Neural cell (in vitro differentiated cells): ENCODE measurements around the gene SLCO2A1. TPM values are rescaled to one million over a fixed set of nuclear protein-coding genes. Genes with fewer than 3 reads are reported as not detected.
"Not testable (repeated sequence)": the region's sequence is repeated elsewhere in the genome, so short reads cannot be mapped to it uniquely, and the experiment has no call there.

Experiments used
- H2AFZ ChIP-seq: fragments of 200-600, 300-800 bp; sonication (generic), shearing (Covaris generic); 2 replicates; pipeline ENCODE4 v1.6.0; 2014; ENCODE audit warnings: low read depth, mild to moderate bottlenecking, antibody characterized with exemption, low read length, moderate library complexity
- H3F3A ChIP-seq: fragments of 200-600 bp; shearing (Covaris generic); 2 replicates; pipeline ENCODE4 v1.6.1; 2016; ENCODE audit warnings: mild to moderate bottlenecking, moderate library complexity, mixed read lengths, antibody characterized with exemption, low read length; ENCODE audit not compliant: insufficient read depth, poor library complexity, severe bottlenecking
- H3K27ac ChIP-seq: fragments of 200-600, 300-800 bp; sonication (generic), shearing (Covaris generic); 2 replicates; pipeline ENCODE4 v1.5.1; 2014; ENCODE audit warnings: mild to moderate bottlenecking, low read length, moderate library complexity
- H3K27me3 ChIP-seq: fragments of 300-800, 200-600 bp; sonication (generic), shearing (Covaris generic); 2 replicates; pipeline ENCODE4 v1.6.0; 2014; ENCODE audit warnings: mild to moderate bottlenecking, low read depth, low read length, moderate library complexity; ENCODE audit not compliant: insufficient read depth
- H3K36me3 ChIP-seq: fragments of 300-800, 200-600 bp; sonication (generic), shearing (Covaris generic); 2 replicates; pipeline ENCODE4 v1.5.1; 2014; ENCODE audit warnings: mild to moderate bottlenecking, antibody characterized with exemption, low read length, moderate library complexity; ENCODE audit not compliant: insufficient read depth
- H3K4me2 ChIP-seq: fragments of 300-800, 200-600 bp; sonication (generic), shearing (Covaris generic); 2 replicates; pipeline ENCODE4 v1.6.0; 2014; ENCODE audit warnings: mild to moderate bottlenecking, low read length
- H3K4me3 ChIP-seq: fragments of 300-800, 200-600 bp; sonication (generic), shearing (Covaris generic); 2 replicates; pipeline ENCODE4 v1.5.1; 2014; ENCODE audit warnings: mild to moderate bottlenecking, low read length, moderate library complexity
- H3K79me2 ChIP-seq: fragments of 200-600 bp; shearing (Covaris generic); replicated peaks from 2 replicates; pipeline ENCODE4 v1.6.0; 2014; ENCODE audit warnings: mild to moderate bottlenecking, low read length, moderate library complexity; ENCODE audit not compliant: insufficient read depth
- H3K9ac ChIP-seq: fragments of 300-800, 200-600 bp; sonication (generic), shearing (Covaris generic); 2 replicates; pipeline ENCODE4 v1.6.1; 2016; ENCODE audit warnings: mild to moderate bottlenecking, low read length, mixed read lengths
- H3K9me2 ChIP-seq: fragments of 200-600 bp; shearing (Covaris generic); 2 replicates; pipeline ENCODE4 v1.6.1; 2016; ENCODE audit warnings: mild to moderate bottlenecking, low read length, mixed read lengths; ENCODE audit not compliant: insufficient read depth
- H3K9me3 ChIP-seq: fragments of 200-600, 300-800 bp; sonication (generic), shearing (Covaris generic); 2 replicates; pipeline ENCODE4 v1.6.1; 2016; ENCODE audit warnings: mild to moderate bottlenecking, mixed run types, low read length, moderate library complexity, mixed read lengths
- H4K20me1 ChIP-seq: fragments of 200-600 bp; shearing (Covaris generic); 2 replicates; pipeline ENCODE4 v1.6.1; 2016; ENCODE audit warnings: mild to moderate bottlenecking, mixed run types; ENCODE audit not compliant: insufficient read depth
- EP300 ChIP-seq: fragments of 450-650 bp; conservative IDR thresholded peaks from 2 replicates; pipeline ENCODE4 v1.6.1; 2014; ENCODE audit warnings: antibody characterized with exemption, mild to moderate bottlenecking, moderate library complexity; ENCODE audit not compliant: poor library complexity, severe bottlenecking
- POLR2AphosphoS5 ChIP-seq: IDR thresholded peaks from 2 replicates; pipeline ENCODE4 v1.6.1; 2012
- RAD21 ChIP-seq: fragments of 450-650 bp; conservative IDR thresholded peaks from 2 replicates; pipeline ENCODE4 v1.6.1; 2014; ENCODE audit warnings: antibody characterized with exemption, mild to moderate bottlenecking, moderate library complexity
- REST ChIP-seq: IDR thresholded peaks from 2 replicates; pipeline ENCODE4 v1.6.1; 2012; ENCODE audit warnings: borderline replicate concordance
- TAF1 ChIP-seq: IDR thresholded peaks from 2 replicates; pipeline ENCODE4 v1.6.1; 2012; ENCODE audit warnings: low read depth
- polyA plus RNA-seq: library from polyadenylated mRNA; depleted of rRNA; stranded (reverse); fragments of >200 nt; gene quantifications from 2 replicates; pipeline ENCODE4 v1.2.3, GENCODE V29; 2014
- TF ChIP-seq, protein P1 (sequence below): fragments of 450-650 bp; IDR thresholded peaks from 2 replicates; pipeline ENCODE4 v1.5.1; 2014; ENCODE audit warnings: antibody characterized with exemption, mild to moderate bottlenecking, moderate library complexity; ENCODE audit not compliant: poor library complexity, severe bottlenecking

SLCO2A1 gene
- polyA plus RNA-seq, 1 donor from 2014 or later: not detected

DNA sequence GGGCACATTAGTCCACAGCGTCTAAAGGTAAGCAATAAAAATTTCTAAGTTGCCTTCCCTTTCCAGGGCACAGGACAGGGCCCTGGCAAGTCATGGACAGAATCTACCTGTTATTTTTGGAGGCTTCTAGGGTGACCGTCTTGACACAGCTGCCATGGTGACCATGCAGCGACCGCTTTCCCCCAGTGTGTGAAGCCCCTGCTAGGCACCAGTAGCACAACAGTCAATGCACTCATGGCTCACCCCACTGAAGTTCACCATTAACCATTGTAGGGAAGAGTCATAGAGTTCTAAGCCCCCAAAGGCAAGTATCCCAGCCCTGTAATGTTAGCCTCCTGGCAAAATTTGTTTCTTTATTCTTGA is 43.8 kb upstream of the SLCO2A1 start:
- H3K9ac ChIP-seq: no peak overlapping the region
- TF ChIP-seq EP300 (no peak), RAD21 (no peak), TAF1 (no peak), POLR2AphosphoS5 (no peak)
- TF ChIP-seq, protein P1, sequence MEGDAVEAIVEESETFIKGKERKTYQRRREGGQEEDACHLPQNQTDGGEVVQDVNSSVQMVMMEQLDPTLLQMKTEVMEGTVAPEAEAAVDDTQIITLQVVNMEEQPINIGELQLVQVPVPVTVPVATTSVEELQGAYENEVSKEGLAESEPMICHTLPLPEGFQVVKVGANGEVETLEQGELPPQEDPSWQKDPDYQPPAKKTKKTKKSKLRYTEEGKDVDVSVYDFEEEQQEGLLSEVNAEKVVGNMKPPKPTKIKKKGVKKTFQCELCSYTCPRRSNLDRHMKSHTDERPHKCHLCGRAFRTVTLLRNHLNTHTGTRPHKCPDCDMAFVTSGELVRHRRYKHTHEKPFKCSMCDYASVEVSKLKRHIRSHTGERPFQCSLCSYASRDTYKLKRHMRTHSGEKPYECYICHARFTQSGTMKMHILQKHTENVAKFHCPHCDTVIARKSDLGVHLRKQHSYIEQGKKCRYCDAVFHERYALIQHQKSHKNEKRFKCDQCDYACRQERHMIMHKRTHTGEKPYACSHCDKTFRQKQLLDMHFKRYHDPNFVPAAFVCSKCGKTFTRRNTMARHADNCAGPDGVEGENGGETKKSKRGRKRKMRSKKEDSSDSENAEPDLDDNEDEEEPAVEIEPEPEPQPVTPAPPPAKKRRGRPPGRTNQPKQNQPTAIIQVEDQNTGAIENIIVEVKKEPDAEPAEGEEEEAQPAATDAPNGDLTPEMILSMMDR: no peak
- H3K27me3 ChIP-seq: no peaks in the 10 kb centered on the region
- no peak overlapping the region for H3K27ac ChIP-seq
- no peaks in the 10 kb centered on the region for H3K36me3 ChIP-seq
- no peak overlapping the region for H3K4me3 ChIP-seq
- no peak overlapping the region for H2AFZ ChIP-seq
- H3K79me2 ChIP-seq: no peaks in the 10 kb centered on the region
- no peak overlapping the region for H3K4me2 ChIP-seq
- H3K9me3 ChIP-seq: no peaks in the 10 kb centered on the region
- H3K9me2 ChIP-seq: no peaks in the 10 kb centered on the region
- H3F3A ChIP-seq: no peaks in the 10 kb centered on the region
- H4K20me1 ChIP-seq: no peaks in the 10 kb centered on the region

DNA sequence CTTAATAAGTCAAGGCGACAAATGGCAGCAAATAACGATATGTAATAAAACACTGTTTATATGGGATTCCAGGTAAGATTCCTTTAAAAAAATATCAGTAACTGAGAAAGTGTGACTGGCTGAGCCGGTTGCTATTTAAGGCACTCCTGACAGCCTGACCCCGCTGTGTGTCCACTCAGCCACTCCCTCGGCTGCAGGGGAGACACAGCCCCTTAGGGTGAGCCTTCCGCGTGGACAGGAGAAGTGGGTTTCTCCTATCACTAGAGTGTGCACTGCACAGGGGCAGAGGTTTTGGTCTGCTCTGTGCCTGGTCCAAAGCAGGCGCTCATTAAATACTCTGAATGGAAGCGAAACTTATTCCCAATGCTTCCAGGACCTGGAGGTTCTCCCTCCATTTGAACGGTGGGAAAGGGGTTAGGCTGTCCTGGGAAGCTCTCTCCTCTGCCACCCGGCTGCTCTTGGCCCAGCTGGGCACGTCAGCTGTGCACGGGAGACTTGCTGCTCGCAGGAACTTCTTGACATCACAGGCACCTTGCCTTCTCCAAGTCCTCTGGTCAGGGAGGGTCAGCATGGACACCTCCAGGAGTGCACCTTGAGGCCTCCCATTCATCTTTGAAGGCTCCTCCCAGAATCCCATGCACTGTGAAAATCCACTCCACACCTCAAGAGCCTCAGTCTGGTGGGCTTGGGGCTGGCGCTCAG is 43.3 kb upstream of the SLCO2A1 start:
- H2AFZ ChIP-seq: no peak overlapping the region
- no peaks in the 10 kb centered on the region for H3K9me3 ChIP-seq
- no peaks in the 10 kb centered on the region for H3K79me2 ChIP-seq
- no peaks in the 10 kb centered on the region for H3K36me3 ChIP-seq
- no peaks in the 10 kb centered on the region for H4K20me1 ChIP-seq
- TF ChIP-seq, protein P1: no peak
- TF ChIP-seq TAF1 (no peak), POLR2AphosphoS5 (no peak), EP300 (no peak), REST (no peak)
- no peak overlapping the region for H3K9ac ChIP-seq
- H3K27ac ChIP-seq: no peak overlapping the region
- H3K9me2 ChIP-seq: no peaks in the 10 kb centered on the region
- H3F3A ChIP-seq: no peaks in the 10 kb centered on the region
- H3K27me3 ChIP-seq: no peaks in the 10 kb centered on the region
- no peak overlapping the region for H3K4me2 ChIP-seq
- no peak overlapping the region for H3K4me3 ChIP-seq

DNA sequence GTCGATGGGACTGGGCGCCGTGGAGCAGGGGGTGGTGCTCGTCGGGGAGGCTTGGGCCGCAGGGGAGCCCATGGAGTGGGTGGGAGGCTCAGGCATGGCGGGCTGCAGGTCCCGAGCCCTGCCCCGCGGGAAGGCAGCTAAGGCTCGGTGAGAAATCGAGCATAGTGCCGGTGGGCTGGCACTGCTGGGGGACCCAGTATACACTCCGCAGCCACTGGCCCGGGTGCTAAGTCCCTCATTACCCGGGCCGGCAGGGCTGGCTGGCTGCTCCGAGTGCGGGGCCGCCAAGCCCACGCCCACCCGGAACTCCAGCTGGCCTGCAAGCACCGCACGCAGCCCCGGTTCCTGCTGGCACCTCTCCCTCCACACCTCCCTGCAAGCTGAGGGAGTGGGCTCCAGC is 40.6 kb upstream of the SLCO2A1 start:
- H3K9me2 ChIP-seq, H3K27me3 ChIP-seq, H3F3A ChIP-seq, H3K9me3 ChIP-seq, H2AFZ ChIP-seq, H3K4me3 ChIP-seq, H3K36me3 ChIP-seq, H4K20me1 ChIP-seq, H3K4me2 ChIP-seq, H3K79me2 ChIP-seq, H3K27ac ChIP-seq, H3K9ac ChIP-seq: not testable (repeated sequence)
